DOHH2 (cell line): ENCODE results near the gene SULT1E1.

ENCODE experiments used
- EZH2phosphoT487 ChIP-seq: fragments of 200-600 bp; sonication (generic); IDR thresholded peaks from 2 replicates; pipeline ENCODE4 v1.6.1; 2017; ENCODE audit warnings: borderline replicate concordance, mild to moderate bottlenecking, antibody characterized with exemption, low read length, moderate library complexity, mixed read lengths
- TF ChIP-seq, protein P1 (sequence below): fragments of 200-600 bp; sonication (generic); IDR thresholded peaks from one replicate; pipeline ENCODE4 v1.5.1; 2014; ENCODE audit warnings: antibody characterized with exemption, mild to moderate bottlenecking, low read depth, low read length; ENCODE audit not compliant: poor library complexity, severe bottlenecking

GRCh38 chr4:69830192-69830559, 29.8 kb downstream of the SULT1E1 start:
- TF ChIP-seq, protein P1, sequence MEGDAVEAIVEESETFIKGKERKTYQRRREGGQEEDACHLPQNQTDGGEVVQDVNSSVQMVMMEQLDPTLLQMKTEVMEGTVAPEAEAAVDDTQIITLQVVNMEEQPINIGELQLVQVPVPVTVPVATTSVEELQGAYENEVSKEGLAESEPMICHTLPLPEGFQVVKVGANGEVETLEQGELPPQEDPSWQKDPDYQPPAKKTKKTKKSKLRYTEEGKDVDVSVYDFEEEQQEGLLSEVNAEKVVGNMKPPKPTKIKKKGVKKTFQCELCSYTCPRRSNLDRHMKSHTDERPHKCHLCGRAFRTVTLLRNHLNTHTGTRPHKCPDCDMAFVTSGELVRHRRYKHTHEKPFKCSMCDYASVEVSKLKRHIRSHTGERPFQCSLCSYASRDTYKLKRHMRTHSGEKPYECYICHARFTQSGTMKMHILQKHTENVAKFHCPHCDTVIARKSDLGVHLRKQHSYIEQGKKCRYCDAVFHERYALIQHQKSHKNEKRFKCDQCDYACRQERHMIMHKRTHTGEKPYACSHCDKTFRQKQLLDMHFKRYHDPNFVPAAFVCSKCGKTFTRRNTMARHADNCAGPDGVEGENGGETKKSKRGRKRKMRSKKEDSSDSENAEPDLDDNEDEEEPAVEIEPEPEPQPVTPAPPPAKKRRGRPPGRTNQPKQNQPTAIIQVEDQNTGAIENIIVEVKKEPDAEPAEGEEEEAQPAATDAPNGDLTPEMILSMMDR, result no peak
- TF ChIP-seq EZH2phosphoT487, result no peak
